Psoas muscle (tissue), 8 donors: ENCODE measurements around the gene GBP1. TPM values are rescaled to one million over a fixed set of nuclear protein-coding genes. Genes with fewer than 3 reads are reported as not detected.

Experiments
- ATAC-seq, 4 donors: fragments of 200-7000 bp; cut with Tn5 transposase; one replicate each; pipeline ENCODE4 v1.9.1; 2020; ENCODE audit warnings: moderate library complexity in 3 of 4, mild to moderate bottlenecking in 2 of 4
- DNase-seq, 2 donors: peaks; one replicate each; pipeline ENCODE4 v3.0.0-alpha.2; 2020
- H3K27ac ChIP-seq: fragments of 200-600 bp; one replicate; pipeline ENCODE4 v1.8.0; 2022
- H3K27me3 ChIP-seq, 3 donors: fragments of 200-600 bp in 1 of 3; one replicate each; pipeline versions ENCODE4 v1.6.1 to v1.8.0; 2013 to 2022; ENCODE audit warnings: low read length in 2 of 3, mild to moderate bottlenecking in 2 of 3, moderate library complexity in 1 of 3; ENCODE audit not compliant: insufficient read depth in 3 of 3
- H3K36me3 ChIP-seq, 2 donors: fragments of 200-600 bp in 1 of 2; one replicate each; pipeline versions ENCODE4 v1.6.1 to v1.8.0; 2013 to 2022; ENCODE audit warnings: low read depth in 1 of 2, mild to moderate bottlenecking in 1 of 2, moderate library complexity in 1 of 2; ENCODE audit not compliant: insufficient read depth in 1 of 2
- H3K4me1 ChIP-seq: fragments of 200-600 bp; one replicate; pipeline ENCODE4 v1.8.0; 2022
- H3K4me3 ChIP-seq: fragments of 200-600 bp; one replicate; pipeline ENCODE4 v1.8.0; 2022; ENCODE audit warnings: mild to moderate bottlenecking
- H3K9me3 ChIP-seq: fragments of 200-600 bp; one replicate; pipeline ENCODE4 v1.8.0; 2022
- WGBS, 3 donors: extraction: QIAGEN DNeasy Blood & Tissue Kit; methylation state at CpG; one replicate each; pipeline versions ENCODE4 v1.1.6 to v1.1.7; 2013; 5-methylcytosine and 5-hydroxymethylcytosine counted together
- intact Hi-C, 2 donors: fragments of 100-400 bp; cut with DNase I; formaldehyde crosslinking; loops; one replicate each; pipeline versions ENCODE4 v1.11.0 to v1.14.2; 2022
- polyA plus RNA-seq, 3 donors: library from polyadenylated mRNA; stranded (reverse); fragments of 200-250 nt; gene quantifications; one replicate each; pipeline ENCODE4 v1.2.3, GENCODE V29; 2013
- total RNA-seq, 4 donors: library from RNA; stranded (reverse); fragmentation: NEBNext Ultra II Directional in 2 of 4; extraction: Animal tissue kit (Norgen Biotek cat#: 25700) in 2 of 4; gene quantifications; one replicate each; pipeline versions ENCODE4 v1.2.1 to v1.2.4, GENCODE V29; 2021 to 2023
- TF ChIP-seq, protein P1 (sequence below): fragments of 200-600 bp; IDR thresholded peaks from one replicate; pipeline ENCODE4 v1.8.0; 2022; ENCODE audit warnings: antibody characterized with exemption
- donor health status: healthy with polysubstance abuse.
- donor health status: DM: no; HTN: no; CAD: no; lungs with moderate emphysema.
- donor health status: Bipolar disorder and iron deficiency.
- donor health status: healthy.
- donor health status: DM: yes; HTN: yes; CAD: no.
- donor health status: DM: no; HTN: no; CAD: no.
- donor health status: DM: no; HTN: no; CAD: no.
- donor health status: DM: yes; HTN: yes; CAD: no.

The GBP1 gene
- total and polyA plus RNA-seq, 7 donors: 1.7 to 4.1 (median 3.3) TPM

DNA sequence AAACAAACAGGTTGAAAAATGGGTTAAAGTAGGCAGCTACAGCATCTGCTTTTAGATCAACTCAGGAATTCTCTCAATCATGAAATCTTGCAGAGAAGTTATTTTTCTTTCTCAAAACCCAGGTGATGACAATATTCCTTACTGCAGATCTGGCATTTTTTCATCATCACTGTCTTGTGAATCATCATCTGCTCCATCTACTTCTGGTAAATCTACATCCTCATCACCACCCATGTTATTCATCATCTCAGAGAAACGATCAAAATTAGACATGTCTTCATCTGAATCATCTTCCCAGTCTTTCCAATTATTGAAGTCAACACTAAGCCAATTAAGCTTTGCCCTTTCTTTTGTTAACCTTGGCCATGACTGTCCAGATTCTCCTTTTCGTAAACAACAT lies 39.1 kb upstream of the GBP1 start:
- intact Hi-C loops: no loop called here
- H3K27ac ChIP-seq: no peak overlapping the region
- H3K36me3 ChIP-seq: peaks cover 5 to 43% of the 10 kb centered on the region in 2 donors
- DNase-seq: no peak
- 89 to 92% (median 89%) methylated on average over 2 of the region's 2 CpGs for WGBS, 3 donors
- H3K4me3 ChIP-seq: no peak overlapping the region
- ATAC-seq: no peak
- H3K27me3 ChIP-seq: no peaks in the 10 kb centered on the region
- TF ChIP-seq, protein P1, sequence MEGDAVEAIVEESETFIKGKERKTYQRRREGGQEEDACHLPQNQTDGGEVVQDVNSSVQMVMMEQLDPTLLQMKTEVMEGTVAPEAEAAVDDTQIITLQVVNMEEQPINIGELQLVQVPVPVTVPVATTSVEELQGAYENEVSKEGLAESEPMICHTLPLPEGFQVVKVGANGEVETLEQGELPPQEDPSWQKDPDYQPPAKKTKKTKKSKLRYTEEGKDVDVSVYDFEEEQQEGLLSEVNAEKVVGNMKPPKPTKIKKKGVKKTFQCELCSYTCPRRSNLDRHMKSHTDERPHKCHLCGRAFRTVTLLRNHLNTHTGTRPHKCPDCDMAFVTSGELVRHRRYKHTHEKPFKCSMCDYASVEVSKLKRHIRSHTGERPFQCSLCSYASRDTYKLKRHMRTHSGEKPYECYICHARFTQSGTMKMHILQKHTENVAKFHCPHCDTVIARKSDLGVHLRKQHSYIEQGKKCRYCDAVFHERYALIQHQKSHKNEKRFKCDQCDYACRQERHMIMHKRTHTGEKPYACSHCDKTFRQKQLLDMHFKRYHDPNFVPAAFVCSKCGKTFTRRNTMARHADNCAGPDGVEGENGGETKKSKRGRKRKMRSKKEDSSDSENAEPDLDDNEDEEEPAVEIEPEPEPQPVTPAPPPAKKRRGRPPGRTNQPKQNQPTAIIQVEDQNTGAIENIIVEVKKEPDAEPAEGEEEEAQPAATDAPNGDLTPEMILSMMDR: no peak
- no peaks in the 10 kb centered on the region for H3K4me1 ChIP-seq
- H3K9me3 ChIP-seq: no peaks in the 10 kb centered on the region

DNA sequence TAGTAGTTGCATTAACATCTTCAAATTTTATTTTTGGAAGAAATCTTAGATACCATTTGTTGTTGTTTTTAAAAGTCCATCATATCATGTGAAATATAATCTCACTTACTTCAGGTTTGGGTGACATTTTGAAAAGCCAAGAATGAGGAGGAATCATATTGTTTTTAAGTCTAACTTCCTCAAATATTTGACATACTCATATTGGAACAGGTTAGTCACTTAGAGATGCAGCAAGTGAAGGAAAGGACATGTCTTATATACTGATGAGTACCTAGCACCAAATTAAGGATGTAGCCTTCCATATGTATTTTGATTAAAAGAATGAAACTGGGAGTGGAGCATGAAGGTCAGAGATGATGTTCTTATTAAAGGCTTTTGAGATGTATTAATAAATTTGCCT lies 37.0 kb upstream of the GBP1 start:
- no peaks in the 10 kb centered on the region for H3K27me3 ChIP-seq
- no peak overlapping the region for H3K27ac ChIP-seq

DNA sequence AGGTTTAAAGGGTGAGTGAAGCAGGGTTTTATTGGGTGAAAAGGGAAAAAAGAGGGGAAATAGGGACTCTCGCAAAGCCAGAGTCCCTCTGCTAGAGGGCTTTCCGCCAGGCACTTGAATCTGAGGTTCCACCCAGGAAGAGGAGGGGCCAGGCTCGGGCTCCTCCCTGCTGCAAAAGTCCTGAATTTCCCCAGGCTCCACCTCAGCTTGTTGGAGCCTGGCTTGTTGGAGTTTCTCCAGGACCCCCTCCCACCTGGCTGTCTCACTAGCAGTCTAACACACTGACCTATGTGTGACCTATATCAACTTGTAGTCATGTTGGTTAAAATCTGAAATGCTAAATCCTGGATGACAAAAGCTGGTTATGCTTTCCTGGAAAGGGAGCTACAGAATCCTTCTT lies 35.4 kb upstream of the GBP1 start:
- H3K4me3 ChIP-seq: no peak overlapping the region

More for the DNA sequence above, 37.0 kb upstream of the GBP1 start:
- DNase-seq: no peak
- TF ChIP-seq, protein P1: no peak
- no peaks in the 10 kb centered on the region for H3K4me1 ChIP-seq
- peaks cover 2% of the 10 kb centered on the region for H3K9me3 ChIP-seq
- peaks cover 2 to 21% of the 10 kb centered on the region in 2 donors for H3K36me3 ChIP-seq
- H3K4me3 ChIP-seq: no peak overlapping the region
- no peak for ATAC-seq
- intact Hi-C loops: no loop called here

DNA sequence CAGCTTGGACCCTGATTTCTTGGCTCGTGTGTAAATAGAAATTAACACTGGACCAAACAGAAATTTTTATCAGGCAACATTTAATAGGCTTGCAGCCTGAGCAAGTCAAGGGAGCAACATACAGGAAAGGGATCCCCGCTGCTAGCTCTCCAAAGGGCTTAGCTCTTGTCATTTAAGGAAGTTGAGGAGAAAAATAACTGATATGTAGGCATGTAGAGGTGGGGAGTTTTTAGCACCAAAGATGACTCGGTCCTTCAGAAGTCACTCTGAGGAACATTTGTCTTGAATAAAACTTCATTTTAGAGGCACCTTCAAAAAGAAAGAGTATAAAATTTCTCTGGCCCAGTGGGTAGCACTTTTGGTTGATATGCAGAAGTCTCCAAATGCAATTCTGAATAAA lies 33.8 kb upstream of the GBP1 start:
- no peaks in the 10 kb centered on the region for H3K4me1 ChIP-seq
- intact Hi-C loops: no loop called here
- H3K36me3 ChIP-seq: no peaks in the 10 kb centered on the region
- TF ChIP-seq, protein P1: no peak
- H3K27ac ChIP-seq: no peak overlapping the region
- WGBS, 3 donors: 74 to 77% (median 77%) methylated on average over 3 of the region's 3 CpGs
- DNase-seq (no peak), ATAC-seq (no peak)
- peaks cover 12% of the 10 kb centered on the region for H3K9me3 ChIP-seq
- H3K4me3 ChIP-seq: no peak overlapping the region
- no peaks in the 10 kb centered on the region for H3K27me3 ChIP-seq

More for the DNA sequence above, 35.4 kb upstream of the GBP1 start:
- 93 to 96% (median 93%) methylated on average over 3 of the region's 3 CpGs for WGBS, 3 donors
- Histone ChIP-seq H3K27ac (no peak overlapping the region), H3K9me3 (peaks cover 12% of the 10 kb centered on the region), H3K36me3 (peaks cover 0 to 5% of the 10 kb centered on the region in 2 donors), H3K4me1 (no peaks in the 10 kb centered on the region), H3K27me3 (no peaks in the 10 kb centered on the region)
- TF ChIP-seq, protein P1: no peak
- no peak for ATAC-seq
- intact Hi-C loops: no loop called here
- no peak for DNase-seq

DNA sequence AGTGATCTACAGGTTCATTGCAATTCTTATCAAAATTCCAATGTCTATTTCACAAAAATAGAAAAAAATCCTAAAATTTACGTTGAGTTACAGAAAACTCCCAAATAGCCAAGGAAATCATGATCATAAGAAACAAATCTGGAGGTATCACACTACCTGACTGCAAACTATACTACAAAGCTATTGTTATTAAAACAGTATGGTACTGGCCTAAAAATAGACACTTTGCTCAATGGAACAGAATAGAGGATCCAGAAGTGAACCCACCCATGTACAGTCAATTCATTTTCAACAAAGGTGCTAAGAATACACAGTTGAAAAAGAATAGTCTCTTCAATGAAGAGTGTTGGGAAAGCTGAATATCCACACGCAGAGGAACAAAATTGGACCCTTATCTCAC lies 30.7 kb upstream of the GBP1 start:
- intact Hi-C loops: no loop called here
- DNase-seq: no peak
- Histone ChIP-seq H3K36me3 (no peaks in the 10 kb centered on the region), H3K4me1 (no peaks in the 10 kb centered on the region), H3K9me3 (peaks cover 12% of the 10 kb centered on the region), H3K27me3 (peaks cover 0 to 3% (median 0%) of the 10 kb centered on the region in 3 donors), H3K27ac (no peak overlapping the region), H3K4me3 (no peak overlapping the region)
- WGBS, 3 donors: 83 to 94% (median 87%) methylated on average over 2 of the region's 2 CpGs
- TF ChIP-seq, protein P1: no peak
- ATAC-seq: no peak
